ENCODE measurements around the gene ADAMTS5.

GRCh38 chr21:26969971-26970725 lies 3.3 kb upstream of the ADAMTS5 start:
- TF ChIP-seq POLR2A (IDR thresholded peaks at IDR 0.05) (no peak), CTCF (IDR thresholded peaks at IDR 0.05) (no peak)

All from tibial nerve (tissue), 3 donors.